Astrocyte (in vitro differentiated cells and primary cell): Measurements from ENCODE around the gene OGT.

Source experiments
- CTCF ChIP-seq: IDR thresholded peaks from 2 replicates; pipeline ENCODE4 v1.5.1; 2011; ENCODE audit warnings: low read depth, mild to moderate bottlenecking, inconsistent platforms, low read length, moderate library complexity; ENCODE audit not compliant: insufficient read depth
- EZH2 ChIP-seq: IDR thresholded peaks from 2 replicates; pipeline ENCODE4 v1.6.1; 2012; ENCODE audit warnings: mild to moderate bottlenecking, low read length, inconsistent platforms; ENCODE audit not compliant: insufficient read depth

DNA sequence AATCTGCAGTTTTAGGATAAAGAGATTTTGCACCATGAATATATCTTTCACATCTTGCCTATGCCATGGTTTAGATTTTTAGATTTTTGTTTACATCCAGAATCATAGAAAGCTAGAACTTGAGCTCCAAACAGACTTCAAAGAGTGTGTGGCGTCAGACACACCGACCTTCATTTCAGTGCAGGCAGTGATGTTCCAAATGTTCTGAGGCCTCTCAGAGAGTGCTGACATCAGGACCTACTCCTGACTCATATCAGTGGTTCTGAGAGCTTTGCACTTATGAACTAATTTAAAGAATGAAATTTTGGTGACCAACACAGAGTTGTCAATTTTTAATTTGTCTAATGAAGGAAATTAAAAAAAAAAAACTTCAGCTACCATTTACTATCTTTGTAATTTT is 67.1 kb downstream of the OGT start:
- TF ChIP-seq CTCF: no peak
- TF ChIP-seq EZH2: no peak
